Colon (tissue), 2 donors: Measurements from ENCODE around the gene STIM2.

Experiments
- FAIRE-seq: peaks from 2 replicates; lab custom pipeline; 2012; peaks lifted over from hg19 to GRCh38; lab: Jason Lieb, UNC
- donor health status: control.
- donor health status: control.

STIM2 gene

DNA sequence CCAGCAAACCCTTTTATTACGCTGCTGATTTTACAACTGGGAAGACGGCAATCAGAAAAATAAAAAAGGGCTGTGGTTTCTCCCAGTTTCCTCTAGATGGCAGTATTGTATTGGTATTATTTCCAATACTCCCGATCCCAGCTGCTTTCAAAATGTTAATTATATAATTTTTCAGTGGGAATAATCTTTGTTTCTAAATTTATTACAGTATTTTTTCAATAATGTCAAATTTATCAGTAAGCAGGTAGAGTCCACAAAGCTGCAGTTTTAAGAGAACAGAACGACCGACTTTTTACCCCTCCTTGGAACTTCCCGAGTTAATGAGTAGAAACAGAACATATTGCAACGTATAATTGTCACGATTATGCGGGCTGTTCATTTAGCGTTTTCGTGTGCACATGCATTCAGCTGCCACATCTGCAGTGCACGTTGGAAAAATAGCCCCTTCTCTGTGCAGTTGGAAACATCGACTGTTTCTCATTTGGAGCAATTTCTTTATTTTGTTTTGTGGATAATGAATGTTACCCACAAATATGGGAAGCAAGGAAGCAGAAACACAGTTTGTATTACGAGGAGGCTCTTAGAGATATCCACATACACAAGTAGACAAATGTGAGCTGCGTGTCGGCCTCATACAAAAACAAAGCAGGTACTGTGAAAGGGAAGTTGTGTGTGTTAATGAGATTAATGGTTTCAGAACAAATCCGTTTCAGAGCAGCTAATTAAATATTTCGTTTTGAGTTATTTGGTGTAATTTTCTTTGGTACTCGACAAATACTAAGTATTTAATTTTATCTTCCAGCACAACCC, 188.0 kb downstream of the STIM2 start:
- FAIRE-seq, result peak; percentile 43

DNA sequence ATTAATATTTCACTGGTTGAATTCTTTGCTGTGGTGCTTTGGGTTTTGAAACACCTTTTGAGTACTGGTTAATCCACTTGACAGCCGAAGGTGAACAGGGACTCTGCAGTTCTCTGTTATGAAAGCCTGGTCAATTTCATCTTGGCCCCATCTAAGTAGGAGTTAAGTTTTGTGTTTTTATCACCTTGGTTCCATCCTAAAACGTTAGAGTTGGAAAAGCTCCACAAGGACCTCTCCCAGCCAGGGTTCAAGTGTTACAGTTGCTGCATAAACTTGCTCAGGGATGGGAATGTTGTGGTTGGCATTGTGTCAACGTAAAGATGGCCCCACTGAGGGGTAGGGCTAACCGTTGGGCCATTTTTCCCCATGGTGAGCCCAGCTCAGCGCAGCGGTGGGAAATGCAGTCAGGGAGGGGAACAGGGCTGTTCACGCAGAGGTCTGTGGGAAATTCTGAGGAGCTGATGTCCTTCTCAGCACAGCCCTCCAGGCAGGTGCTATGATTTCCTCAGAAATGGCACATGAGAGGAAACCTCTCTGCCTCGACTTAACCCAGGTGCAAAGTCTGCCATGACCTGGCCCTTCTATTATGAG, 188.7 kb downstream of the STIM2 start:
- no peak for FAIRE-seq

DNA sequence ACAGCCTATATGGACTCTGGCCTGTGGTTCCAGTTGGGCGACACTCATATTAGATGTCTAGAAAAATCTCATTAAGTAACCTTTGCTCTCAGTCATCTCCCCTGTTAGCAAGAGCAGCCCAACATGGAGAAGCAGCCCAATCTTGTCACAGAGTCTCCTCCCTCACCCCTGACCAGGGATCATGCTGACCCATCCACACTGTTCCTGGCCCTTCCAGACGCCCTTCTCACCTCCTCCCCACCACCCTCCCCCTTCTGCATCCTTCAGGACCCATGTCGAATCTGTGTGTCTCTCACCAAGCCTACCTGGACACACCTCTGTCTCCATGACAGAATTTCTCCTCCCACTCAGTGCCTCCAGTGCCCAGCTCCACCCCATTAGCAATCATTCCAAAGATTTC, 190.1 kb downstream of the STIM2 start:
- FAIRE-seq, result no peak

DNA sequence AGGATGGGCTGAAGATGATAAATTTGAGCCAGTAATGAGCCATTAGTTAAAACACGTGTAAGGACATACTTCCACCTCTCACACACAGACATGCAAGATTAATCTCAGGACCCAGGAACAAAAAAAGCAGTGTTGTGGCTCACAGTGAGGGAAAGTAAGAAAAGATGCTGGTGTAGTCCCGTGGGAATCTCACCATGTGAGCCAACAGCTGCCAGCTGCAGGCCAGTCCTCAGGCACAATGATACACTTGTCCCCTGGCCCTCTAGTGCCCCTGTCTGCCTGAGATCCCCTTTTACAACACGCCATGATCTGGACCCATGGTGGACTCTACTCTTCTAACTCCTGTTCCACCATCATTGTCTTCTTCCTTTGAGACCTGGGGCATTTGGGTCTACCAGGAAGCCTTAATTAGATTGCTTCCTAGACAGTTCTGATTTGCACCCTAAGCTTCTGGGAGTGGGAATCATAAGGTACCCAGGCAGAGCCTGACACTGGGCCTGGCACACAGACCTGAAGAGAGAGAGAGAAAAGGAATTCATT, 194.7 kb downstream of the STIM2 start:
- no peak for FAIRE-seq

DNA sequence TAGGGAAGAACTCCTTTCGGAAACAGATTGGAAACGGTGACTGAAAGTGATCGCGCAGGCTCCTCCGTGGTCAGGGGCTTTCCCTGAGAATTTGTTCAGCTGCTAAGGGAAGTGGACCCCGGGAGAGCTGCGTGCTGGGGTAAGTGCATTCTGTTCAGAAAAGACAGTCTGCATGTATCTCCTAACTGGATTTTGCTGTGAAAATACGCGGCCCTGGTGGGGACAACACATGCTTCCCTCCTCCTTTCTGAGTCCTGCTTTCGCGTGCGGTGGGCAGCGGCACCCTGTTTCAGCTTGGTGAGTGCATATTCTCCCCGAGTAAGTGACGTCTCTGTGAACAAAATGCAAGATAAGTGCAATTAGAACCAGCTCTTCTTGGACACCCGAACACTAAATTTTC, 195.6 kb downstream of the STIM2 start:
- FAIRE-seq, result no peak

DNA sequence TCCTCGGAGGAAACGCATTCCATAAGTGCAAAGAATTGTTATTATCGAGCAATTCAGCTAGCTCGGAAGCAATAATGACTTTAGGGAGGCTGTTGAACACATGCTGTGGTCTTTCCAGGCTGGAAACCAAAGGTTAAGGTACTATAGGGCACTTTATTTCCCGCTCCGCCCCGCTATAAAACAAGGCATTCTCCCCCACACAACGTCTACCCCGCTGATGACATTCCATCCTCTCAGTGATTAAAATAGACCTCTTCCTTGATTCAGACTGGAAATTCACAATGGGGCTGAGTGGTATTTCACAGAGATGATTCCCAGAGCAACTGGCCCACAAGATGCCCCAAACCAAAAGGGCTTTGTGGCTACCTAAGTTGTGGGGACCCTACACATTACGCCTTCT, 196.4 kb downstream of the STIM2 start:
- FAIRE-seq, result no peak

DNA sequence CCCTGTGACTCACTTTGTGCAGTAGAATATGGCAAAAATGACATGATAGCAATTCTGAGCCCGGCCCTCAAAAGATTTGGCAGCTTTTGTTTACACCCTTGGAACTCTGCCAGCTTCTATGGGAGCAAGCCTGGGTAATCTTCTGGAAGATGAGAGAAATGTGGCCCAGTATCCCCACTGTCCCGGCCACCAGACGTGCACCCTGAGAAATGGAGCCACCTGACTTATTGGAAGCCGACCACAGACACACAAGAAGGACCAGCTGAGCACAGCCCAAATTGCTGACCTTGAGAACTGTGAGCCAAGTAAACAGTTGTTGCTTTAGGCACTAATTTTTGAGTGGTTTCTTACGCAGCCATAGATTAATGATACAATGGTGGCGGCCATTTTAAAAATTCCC, 197.0 kb downstream of the STIM2 start:
- FAIRE-seq, result no peak

DNA sequence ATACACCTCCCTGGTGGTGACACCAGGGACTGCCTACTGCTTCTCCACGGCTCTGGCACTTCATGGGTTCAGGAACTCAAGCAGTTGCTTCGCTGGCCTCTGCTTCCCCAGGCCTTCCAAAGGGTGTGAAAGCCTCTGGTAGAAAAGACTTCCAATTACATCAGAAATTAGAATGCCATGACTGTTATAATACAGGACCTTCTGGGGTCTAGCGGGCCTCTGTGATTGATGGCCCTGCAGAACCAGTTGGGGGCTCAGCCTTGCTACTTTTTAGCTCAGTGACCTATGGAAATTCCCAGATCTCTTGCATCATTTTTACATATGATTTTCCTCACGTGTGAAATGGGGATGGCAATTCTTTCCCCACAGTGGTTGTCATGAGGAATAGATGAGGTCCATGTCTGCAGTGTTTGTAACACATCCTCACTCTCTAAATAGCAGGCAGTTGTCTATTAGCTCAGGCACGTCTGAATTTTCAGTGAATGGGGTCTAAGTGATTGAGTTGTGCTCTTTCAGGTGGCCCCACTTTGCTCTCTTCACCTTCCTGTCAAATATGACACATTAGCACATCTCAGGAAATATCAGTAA, 198.3 kb downstream of the STIM2 start:
- FAIRE-seq, result no peak

DNA sequence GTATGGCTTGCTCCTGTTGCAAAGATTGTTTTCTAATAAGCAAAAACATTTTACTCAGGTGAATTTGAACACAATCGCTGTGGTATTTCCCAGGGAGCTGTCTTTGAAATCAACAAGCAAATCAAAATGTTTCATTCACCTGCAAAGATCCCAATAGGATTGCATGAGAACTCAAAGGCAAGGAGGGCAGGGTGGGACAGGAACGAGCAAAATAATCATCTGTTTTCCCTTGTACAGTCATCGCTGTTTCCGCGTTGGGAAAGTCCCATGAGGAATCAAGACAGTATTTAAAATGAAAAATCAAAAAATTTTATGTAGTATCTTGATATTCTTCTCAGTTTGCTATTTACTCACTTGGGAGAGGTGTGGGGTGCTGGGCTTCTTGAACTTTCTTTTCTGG, 198.8 kb downstream of the STIM2 start:
- no peak for FAIRE-seq

DNA sequence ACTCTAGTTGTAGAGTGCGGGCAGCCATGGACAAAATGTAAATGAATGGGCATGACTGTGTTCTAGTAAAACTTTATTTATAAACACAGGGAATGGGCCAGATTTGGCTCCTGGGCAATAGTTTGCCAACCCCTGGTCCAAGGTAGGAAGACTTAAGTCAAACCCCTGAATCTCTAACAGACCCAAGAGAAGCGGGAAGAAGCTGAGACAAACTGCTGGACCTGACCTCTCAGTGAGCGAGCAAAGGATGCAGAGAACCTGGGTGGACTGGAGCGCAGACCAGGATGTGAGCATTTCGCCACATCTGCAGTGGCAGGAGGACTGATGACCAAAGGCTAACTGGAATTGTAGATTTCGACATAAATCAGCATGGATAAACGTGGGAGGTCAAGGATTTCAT, 201.6 kb downstream of the STIM2 start:
- FAIRE-seq, result no peak

DNA sequence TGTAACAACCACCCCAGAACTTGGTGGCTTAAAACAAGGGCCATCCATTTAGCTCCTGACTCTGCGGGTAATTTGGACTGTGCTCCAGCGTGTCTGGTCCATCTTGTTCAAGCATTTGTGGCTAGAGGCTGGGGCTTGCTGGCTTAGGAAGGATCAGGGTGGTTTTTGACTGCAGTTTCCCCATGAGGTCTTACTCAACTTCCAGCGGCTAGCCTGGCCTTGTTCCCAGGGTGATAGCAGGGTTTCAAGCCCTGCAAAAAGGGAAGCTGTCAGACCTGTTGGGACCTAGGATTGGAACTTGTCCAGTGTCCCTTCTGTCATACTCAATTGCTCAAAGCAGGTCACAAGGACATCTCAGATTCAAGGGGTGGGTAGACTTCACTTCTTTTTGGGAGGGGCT, 205.9 kb downstream of the STIM2 start:
- FAIRE-seq, result no peak

DNA sequence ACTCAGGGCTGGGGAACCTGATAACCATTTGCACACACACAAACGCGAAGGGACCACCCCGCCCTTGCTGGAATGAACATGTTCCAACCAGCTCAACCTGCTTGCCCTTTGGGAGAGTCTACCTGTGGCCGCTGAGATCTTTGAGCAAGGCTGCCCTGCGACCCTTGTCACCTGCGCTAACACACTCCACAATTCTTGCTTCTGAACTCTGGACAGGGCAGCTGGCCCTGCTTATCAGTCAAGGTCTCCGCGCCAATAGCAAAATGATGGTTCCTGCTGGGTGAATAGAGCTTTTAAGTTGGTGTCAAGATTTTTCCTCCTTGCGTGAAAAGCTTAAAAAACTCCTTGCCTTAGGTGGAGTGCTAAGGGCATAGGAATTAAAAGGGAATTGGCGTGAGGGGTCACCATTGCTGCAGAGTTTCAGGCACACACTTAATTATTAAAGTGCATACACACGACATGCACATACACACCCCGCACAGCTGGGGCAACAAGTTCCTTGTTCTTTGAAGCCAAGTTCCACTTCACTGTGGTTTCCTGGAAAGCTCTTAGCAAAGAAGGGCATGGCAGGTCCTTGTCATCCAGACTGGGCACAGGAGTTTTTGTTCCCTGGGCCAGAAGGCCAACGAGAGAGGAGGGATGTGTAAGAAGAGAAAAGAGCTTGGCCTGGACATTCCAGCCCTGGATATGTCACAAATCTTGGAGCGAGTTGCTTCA, 207.7 kb downstream of the STIM2 start:
- FAIRE-seq, result no peak
